IgD-negative memory B cell (primary cell): ENCODE data around the gene PRKAG2. TPM values are rescaled to one million over a fixed set of nuclear protein-coding genes. Genes with fewer than 3 reads are reported as not detected.

Source experiments
- H3K27ac Mint-ChIP-seq, 3 donors: one replicate each; pipeline ENCODE4 v1.8.0; 2020 to 2022; ENCODE audit warnings: mild to moderate bottlenecking in 3 of 3, mixed read lengths in 3 of 3, moderate library complexity in 1 of 3
- H3K27me3 Mint-ChIP-seq: one replicate; pipeline ENCODE4 v1.8.0; 2021; ENCODE audit warnings: mixed read lengths
- H3K36me3 Mint-ChIP-seq: one replicate; pipeline ENCODE4 v1.8.0; 2020; ENCODE audit warnings: mild to moderate bottlenecking, mixed read lengths
- H3K4me1 Mint-ChIP-seq, 3 donors: one replicate each; pipeline ENCODE4 v1.8.0; 2020 to 2022; ENCODE audit warnings: mixed read lengths in 3 of 3, mild to moderate bottlenecking in 1 of 3
- H3K4me3 Mint-ChIP-seq, 4 donors: one replicate each; pipeline ENCODE4 v1.8.0; 2020 to 2022; ENCODE audit warnings: mild to moderate bottlenecking in 4 of 4, mixed read lengths in 4 of 4, moderate library complexity in 3 of 4
- H3K9me3 Mint-ChIP-seq, 3 donors: one replicate each; pipeline ENCODE4 v1.8.0; 2020 to 2021; ENCODE audit warnings: mixed read lengths in 3 of 3, mild to moderate bottlenecking in 1 of 3
- polyA plus RNA-seq: library from polyadenylated mRNA; unstranded; fragments of 300-500 nt; fragmentation: Illumina TruSeq; gene quantifications from one replicate; pipeline ENCODE4 v1.2.3, GENCODE V29; 2021

PRKAG2 gene
- polyA plus RNA-seq, 1 donor from 2014 or later = 21.3 TPM

DNA sequence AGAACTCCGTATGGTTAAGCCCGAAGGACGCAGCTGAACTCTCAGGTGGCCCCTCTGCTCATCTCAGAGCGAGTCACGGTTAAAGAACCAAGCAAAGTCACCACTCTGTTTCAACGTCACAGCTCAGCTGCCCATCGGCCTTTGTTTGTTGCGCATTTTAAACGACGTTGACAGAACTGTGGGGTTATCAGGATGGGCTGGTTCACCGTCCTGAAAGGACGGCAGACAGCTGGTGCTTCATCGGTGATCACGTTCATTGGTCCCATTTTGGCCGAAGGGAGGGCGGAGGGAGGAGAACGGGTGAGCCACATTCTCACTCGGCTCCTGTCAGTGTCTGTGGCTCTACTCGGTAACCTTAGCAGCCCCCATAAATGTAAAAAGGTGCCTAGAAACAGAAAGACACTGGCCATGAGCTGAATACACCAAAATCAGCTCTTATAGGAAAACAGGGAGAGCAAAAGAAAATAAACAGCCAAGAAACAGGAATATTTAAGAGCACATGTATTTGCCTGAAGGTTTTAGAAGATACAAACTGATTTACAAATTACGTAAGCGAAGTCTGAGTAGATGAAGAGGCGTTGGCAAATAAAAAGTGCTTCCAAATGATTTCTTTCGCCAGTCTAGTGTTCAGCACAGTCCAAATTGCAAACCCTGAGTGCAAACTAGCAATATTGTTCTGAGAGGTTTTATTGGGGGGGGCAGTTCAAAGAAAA, 8.4 kb downstream of the PRKAG2 start:
- Mint-ChIP-seq H3K9me3 (no peaks in the 10 kb centered on the region), H3K4me1 (peaks cover 42 to 57% (median 45%) of the 10 kb centered on the region in 3 donors), H3K36me3 (peaks cover 1% of the 10 kb centered on the region), H3K4me3 (no peak overlapping the region), H3K27me3 (no peaks in the 10 kb centered on the region), H3K27ac (peak overlapping the region in 1 of 3 donors; percentile 68)

- H3K9me3 Mint-ChIP-seq = no peaks in the 10 kb centered on the region
- no peaks in the 10 kb centered on the region for H3K27me3 Mint-ChIP-seq
- peak overlapping the region in 1 of 4 donors; percentile 58 for H3K4me3 Mint-ChIP-seq
- H3K36me3 Mint-ChIP-seq = peaks cover 1% of the 10 kb centered on the region
- H3K27ac Mint-ChIP-seq = no peak overlapping the region
- H3K4me1 Mint-ChIP-seq = peaks cover 40 to 54% (median 48%) of the 10 kb centered on the region in 3 donors
Observed at GRCh38 chr7:151867912-151868311, 9.0 kb downstream of the PRKAG2 start.

DNA sequence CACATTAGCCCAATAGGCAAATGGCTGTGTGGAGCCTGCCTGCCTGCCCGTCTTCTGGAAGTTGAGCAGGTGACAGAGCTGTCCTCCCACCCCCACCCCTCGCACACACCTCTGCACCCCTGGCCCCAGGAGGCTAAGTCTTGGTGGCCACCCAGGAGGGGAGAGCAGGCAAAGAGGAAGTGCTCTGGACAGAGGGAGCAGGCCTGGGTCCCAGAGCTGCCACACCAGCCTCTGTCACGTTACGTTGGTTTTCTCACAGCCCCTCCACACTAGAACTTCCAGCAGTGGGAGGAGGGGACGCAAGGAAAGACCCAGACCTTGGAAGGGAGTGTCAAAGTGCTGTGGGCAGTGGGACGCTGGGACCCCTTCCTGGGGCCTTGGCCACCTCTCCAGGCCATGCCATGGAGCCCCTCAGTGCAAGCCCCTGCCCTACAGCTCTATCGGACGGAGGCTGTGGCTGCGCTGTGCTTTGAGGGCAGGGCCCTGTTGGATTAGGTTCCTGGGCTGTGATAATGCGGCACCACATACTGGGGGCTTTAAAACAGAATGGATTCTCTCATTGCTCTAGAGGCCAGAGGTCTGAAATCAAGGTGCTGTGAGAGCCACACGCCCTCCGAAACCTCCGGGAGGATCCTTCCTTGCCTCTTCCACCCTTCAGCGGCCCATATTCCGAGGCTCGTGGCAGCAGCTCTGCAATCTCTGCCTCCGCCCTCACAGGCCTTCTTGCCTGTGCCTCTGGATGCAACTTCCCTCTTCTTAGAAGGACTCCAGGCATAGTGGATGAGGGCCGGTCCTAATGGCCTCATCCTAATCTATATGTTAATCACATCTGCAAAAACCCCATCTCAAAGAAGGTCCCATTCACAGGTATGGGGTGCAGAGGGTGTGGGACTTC, 9.9 kb downstream of the PRKAG2 start:
- H3K9me3 Mint-ChIP-seq = no peaks in the 10 kb centered on the region
- H3K4me1 Mint-ChIP-seq = peaks cover 39 to 56% (median 49%) of the 10 kb centered on the region in 3 donors
- H3K36me3 Mint-ChIP-seq = peaks cover 1% of the 10 kb centered on the region
- no peaks in the 10 kb centered on the region for H3K27me3 Mint-ChIP-seq
- peak overlapping the region in 1 of 3 donors; percentile 39 for H3K27ac Mint-ChIP-seq
- H3K4me3 Mint-ChIP-seq = no peak overlapping the region

- Mint-ChIP-seq H3K27me3 (no peaks in the 10 kb centered on the region), H3K4me3 (no peak overlapping the region), H3K4me1 (peaks cover 29 to 51% (median 41%) of the 10 kb centered on the region in 3 donors), H3K36me3 (peaks cover 1% of the 10 kb centered on the region), H3K27ac (peak overlapping the region in 1 of 3 donors; percentile 39), H3K9me3 (no peaks in the 10 kb centered on the region)
Observed at GRCh38 chr7:151866028-151866427, 10.9 kb downstream of the PRKAG2 start.

DNA sequence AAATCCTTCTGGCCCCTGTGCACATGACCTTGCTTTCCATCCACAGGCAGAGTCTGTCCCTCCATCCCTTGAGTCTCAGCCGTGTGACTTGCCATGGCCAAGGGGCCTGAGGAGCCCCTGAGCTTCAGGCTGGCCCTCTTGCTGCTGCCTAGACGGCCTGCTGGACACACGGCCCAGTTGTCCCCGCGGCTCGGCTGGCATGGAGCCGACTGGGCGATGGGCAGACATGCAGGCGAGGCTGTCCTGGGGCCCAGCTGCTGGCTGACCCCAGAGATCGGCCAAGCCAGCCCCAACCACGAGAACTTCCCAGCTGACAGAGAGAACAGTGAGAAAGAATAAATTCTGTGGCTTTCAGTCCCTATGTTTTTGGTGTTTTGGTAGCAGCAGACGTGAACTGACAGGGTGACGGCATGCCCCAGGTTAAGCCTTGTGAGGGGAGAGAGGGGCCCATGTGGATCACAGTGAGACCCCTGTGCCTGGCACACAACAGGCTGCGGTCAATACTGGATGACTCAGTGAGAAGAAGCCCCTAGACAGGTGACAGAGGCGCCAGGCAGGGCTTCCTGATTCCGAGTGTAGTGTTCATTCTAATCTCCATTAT, 11.7 kb downstream of the PRKAG2 start:
- H3K27ac Mint-ChIP-seq = peak overlapping the region in 1 of 3 donors; percentile 25
- no peak overlapping the region for H3K4me3 Mint-ChIP-seq
- no peaks in the 10 kb centered on the region for H3K27me3 Mint-ChIP-seq
- H3K4me1 Mint-ChIP-seq = peaks cover 25 to 46% (median 39%) of the 10 kb centered on the region in 3 donors
- no peaks in the 10 kb centered on the region for H3K9me3 Mint-ChIP-seq
- H3K36me3 Mint-ChIP-seq = peaks cover 1% of the 10 kb centered on the region

DNA sequence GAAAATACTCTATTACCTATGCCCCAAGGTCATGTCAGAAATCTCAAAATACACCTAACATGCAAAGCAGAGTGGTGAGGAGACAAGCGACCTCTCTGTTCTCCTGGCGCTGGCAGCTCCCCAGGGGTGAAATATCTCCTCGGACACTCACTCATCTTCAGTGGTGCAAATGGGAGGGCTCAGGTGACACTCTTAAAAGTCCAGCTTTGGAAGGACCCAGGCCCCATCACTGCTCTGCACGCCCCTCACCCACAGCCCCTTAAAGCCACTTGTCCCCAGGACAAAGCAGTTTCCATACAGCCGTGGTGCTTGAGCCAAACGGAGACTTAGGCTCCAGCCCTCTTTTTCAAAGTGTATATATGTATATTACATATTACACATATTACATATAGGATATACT, 12.4 kb downstream of the PRKAG2 start:
- Mint-ChIP-seq H3K9me3 (no peaks in the 10 kb centered on the region), H3K27ac (peak overlapping the region in 2 of 3 donors; percentile 25 to 86), H3K36me3 (peaks cover 1% of the 10 kb centered on the region), H3K4me1 (peaks cover 22 to 44% (median 38%) of the 10 kb centered on the region in 3 donors), H3K4me3 (peak overlapping the region in 3 of 4 donors; percentile 2 to 93 (median 90)), H3K27me3 (no peaks in the 10 kb centered on the region)

DNA sequence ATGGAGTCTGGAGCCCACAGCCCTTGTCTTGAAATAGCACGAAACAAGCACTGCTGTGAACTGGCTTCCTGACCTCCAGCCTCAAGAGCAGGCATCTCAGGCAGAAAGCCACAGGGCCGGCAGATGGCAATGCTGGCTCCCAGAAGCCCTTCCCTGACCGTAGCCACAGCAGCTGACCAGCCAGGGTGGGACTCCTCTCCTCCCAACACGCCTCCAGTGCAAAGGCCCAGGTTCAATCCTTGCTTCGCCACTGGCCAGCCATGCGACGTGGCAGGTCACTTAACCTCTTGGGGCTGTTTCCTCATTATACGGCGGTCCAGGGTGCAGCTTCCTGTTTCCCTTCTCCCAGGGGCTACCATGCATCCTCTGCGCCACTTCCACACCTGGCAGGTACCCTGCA, 12.8 kb downstream of the PRKAG2 start:
- Mint-ChIP-seq H3K27me3 (no peaks in the 10 kb centered on the region), H3K4me3 (peak overlapping the region in 3 of 4 donors; percentile 1 to 93 (median 90)), H3K9me3 (no peaks in the 10 kb centered on the region), H3K4me1 (peaks cover 22 to 43% (median 38%) of the 10 kb centered on the region in 3 donors), H3K36me3 (peaks cover 1% of the 10 kb centered on the region), H3K27ac (peak overlapping the region in 1 of 3 donors; percentile 86)

- peaks cover 1% of the 10 kb centered on the region for H3K36me3 Mint-ChIP-seq
- no peak overlapping the region for H3K27ac Mint-ChIP-seq
- H3K4me1 Mint-ChIP-seq = peaks cover 22 to 42% (median 33%) of the 10 kb centered on the region in 3 donors
- H3K27me3 Mint-ChIP-seq = no peaks in the 10 kb centered on the region
- H3K9me3 Mint-ChIP-seq = no peaks in the 10 kb centered on the region
- H3K4me3 Mint-ChIP-seq = peak overlapping the region in 3 of 4 donors; percentile 1 to 93 (median 90)
Observed at GRCh38 chr7:151863386-151864079, 13.4 kb downstream of the PRKAG2 start.

DNA sequence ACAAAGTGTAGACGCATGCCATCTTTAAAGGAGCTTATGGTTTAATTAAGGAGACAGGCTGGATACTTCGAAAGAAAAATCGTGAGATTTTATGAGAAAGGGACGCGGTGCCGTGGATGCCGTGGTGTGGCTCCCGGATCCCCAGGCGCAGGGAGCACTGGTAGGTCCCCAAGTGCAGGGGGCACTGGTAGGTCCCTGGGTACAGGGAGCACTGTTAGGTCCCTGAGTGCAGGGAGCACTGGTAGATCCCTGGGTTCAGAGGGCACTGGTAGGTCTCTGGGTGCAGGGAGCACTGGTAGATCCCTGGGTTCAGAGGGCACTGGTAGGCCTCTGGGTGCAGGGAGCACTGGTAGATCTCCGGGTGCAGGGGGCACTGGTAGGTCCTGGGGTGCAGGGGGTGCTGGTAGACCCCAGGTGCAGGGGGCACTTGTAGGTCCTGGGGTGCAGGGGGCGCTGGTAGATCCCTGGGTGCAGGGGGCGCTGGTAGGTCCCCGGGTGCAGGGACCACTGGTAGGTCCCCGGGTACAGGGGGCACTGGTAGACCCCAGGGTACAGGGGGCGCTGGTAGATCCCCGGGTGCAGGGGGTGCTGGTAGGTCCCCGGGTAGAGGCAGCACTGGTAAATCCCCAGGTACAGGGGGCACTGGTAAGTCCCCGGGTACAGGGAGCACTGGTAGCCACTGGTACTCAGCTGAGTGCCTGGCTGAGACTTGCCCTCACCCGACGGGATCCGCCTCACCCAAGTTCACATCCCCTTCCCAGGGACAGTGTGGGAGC, 14.1 kb downstream of the PRKAG2 start:
- Mint-ChIP-seq H3K27ac (no peak overlapping the region), H3K27me3 (no peaks in the 10 kb centered on the region), H3K4me1 (peaks cover 22 to 37% (median 32%) of the 10 kb centered on the region in 3 donors), H3K9me3 (no peaks in the 10 kb centered on the region), H3K36me3 (peaks cover 1% of the 10 kb centered on the region), H3K4me3 (peak overlapping the region in 1 of 4 donors; percentile 90)

DNA sequence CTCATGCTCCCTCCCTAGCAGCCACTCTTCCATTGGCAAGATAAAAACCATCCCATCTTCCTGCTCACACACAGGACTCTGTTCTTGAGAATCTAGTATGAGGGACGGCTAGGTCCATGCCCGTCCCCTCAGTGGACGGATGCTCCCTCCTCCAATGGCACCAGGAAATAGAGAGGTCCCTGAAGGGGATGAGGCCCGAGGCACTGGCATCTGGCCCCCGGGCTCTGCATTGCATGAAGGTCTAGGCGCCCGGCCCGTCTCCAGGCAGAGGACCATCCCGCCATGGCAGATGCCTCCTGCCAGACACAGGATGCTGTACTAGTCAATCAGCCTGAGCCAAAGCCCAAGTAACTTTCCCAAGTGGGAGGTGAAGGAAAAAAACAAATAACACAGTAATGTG, 15.0 kb downstream of the PRKAG2 start:
- Mint-ChIP-seq H3K36me3 (peaks cover 1% of the 10 kb centered on the region), H3K4me1 (peaks cover 22 to 37% (median 29%) of the 10 kb centered on the region in 3 donors), H3K9me3 (no peaks in the 10 kb centered on the region), H3K27me3 (no peaks in the 10 kb centered on the region), H3K27ac (no peak overlapping the region), H3K4me3 (no peak overlapping the region)

- no peak overlapping the region for H3K27ac Mint-ChIP-seq
- H3K4me3 Mint-ChIP-seq = no peak overlapping the region
- peaks cover 22 to 43% (median 26%) of the 10 kb centered on the region in 3 donors for H3K4me1 Mint-ChIP-seq
- no peaks in the 10 kb centered on the region for H3K9me3 Mint-ChIP-seq
- peaks cover 1% of the 10 kb centered on the region for H3K36me3 Mint-ChIP-seq
- no peaks in the 10 kb centered on the region for H3K27me3 Mint-ChIP-seq
Observed at GRCh38 chr7:151860771-151861170, 16.1 kb downstream of the PRKAG2 start.

GRCh38 chr7:151859948-151860685, 16.8 kb downstream of the PRKAG2 start:
- Mint-ChIP-seq H3K36me3 (peaks cover under 1% of the 10 kb centered on the region), H3K4me3 (no peak overlapping the region), H3K4me1 (peaks cover 18 to 38% (median 22%) of the 10 kb centered on the region in 3 donors), H3K27me3 (no peaks in the 10 kb centered on the region), H3K27ac (no peak overlapping the region), H3K9me3 (no peaks in the 10 kb centered on the region)
